Pulmonary artery endothelial cell (primary cell): ENCODE measurements around the gene EGFL6. TPM values are rescaled to one million over a fixed set of nuclear protein-coding genes. Genes with fewer than 3 reads are reported as not detected.

ENCODE experiments used
- DNase-seq: peaks from one replicate; pipeline ENCODE4 v3.0.0-alpha.2; 2011; ENCODE audit warnings: low read depth, low spot score
- total RNA-seq: library from RNA; depleted of rRNA; stranded (reverse); fragments of >200 nt; gene quantifications from 2 replicates; pipeline ENCODE4 v1.2.3, GENCODE V29; 2014

Gene EGFL6, protein sequence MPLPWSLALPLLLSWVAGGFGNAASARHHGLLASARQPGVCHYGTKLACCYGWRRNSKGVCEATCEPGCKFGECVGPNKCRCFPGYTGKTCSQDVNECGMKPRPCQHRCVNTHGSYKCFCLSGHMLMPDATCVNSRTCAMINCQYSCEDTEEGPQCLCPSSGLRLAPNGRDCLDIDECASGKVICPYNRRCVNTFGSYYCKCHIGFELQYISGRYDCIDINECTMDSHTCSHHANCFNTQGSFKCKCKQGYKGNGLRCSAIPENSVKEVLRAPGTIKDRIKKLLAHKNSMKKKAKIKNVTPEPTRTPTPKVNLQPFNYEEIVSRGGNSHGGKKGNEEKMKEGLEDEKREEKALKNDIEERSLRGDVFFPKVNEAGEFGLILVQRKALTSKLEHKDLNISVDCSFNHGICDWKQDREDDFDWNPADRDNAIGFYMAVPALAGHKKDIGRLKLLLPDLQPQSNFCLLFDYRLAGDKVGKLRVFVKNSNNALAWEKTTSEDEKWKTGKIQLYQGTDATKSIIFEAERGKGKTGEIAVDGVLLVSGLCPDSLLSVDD
- not detected in 2 replicates for total RNA-seq

DNA sequence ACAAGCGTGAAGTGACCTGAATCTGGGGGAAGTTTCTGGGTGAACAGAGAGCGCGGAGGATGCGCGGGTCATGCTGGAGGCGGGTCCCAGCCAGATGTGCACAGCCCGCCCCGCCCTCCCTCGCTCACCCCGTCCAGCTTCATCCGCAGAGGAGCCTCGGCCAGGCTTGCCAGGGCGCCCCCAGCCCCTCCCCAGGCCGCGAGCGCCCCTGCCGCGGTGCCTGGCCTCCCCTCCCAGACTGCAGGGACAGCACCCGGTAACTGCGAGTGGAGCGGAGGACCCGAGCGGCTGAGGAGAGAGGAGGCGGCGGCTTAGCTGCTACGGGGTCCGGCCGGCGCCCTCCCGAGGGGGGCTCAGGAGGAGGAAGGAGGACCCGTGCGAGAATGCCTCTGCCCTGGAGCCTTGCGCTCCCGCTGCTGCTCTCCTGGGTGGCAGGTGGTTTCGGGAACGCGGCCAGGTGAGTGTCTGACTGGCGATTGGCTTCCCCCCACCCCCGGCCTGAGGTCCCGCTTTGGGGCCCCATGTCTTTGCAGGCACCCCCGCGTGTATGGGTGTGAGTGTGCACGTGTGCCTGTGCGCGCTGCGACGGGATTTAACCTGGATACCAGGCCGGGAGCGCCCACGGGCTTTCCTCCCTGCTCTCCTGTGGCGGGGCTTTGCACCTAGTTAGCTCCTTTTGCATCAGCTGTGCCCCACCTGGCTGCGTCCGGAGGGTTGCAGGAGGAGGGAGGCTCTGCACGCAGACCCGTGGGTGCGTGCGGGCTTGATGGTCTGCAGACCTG lies at the start of gene EGFL6:
Gene EGFL6, plus strand, starts transcription at position 123 of the 782 bp plus-strand sequence. Its CDS starts 261 bp downstream, at position 384.
- no peak for DNase-seq

- no peak for DNase-seq
Observed at GRCh38 chrX:13520351-13520750, 49.0 kb upstream of the EGFL6 start.

- no peak for DNase-seq
Observed at GRCh38 chrX:13520936-13521335, 48.5 kb upstream of the EGFL6 start.

GRCh38 chrX:13522811-13523210 lies 46.6 kb upstream of the EGFL6 start:
- no peak for DNase-seq

- no peak for DNase-seq
Observed at GRCh38 chrX:13533726-13534125, 35.7 kb upstream of the EGFL6 start.

- no peak for DNase-seq
Observed at GRCh38 chrX:13535376-13536165, 33.8 kb upstream of the EGFL6 start.

- no peak for DNase-seq
Observed at GRCh38 chrX:13536551-13536950, 32.9 kb upstream of the EGFL6 start.

- DNase-seq, result no peak
Observed at GRCh38 chrX:13538414-13538813, 31.0 kb upstream of the EGFL6 start.

DNA sequence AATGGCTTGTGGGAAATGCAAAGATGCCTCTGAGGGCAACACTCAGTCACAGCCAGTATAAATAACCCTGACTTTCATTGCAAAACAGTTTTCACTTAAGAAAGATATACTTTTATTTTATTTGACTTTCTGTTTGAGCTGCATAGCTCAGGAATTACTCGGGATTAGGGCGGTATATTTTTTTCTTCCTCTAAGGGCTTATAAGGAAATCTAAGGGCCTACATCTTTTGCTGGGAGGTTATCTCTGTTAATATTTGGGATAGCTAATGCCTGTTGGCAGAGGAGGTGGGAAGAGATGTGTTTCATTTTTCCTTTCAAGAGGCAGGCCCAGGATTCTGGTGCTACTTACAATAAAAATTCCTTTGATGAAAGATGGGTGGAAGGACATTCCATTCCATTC lies 28.8 kb upstream of the EGFL6 start:
- DNase-seq, result no peak

DNA sequence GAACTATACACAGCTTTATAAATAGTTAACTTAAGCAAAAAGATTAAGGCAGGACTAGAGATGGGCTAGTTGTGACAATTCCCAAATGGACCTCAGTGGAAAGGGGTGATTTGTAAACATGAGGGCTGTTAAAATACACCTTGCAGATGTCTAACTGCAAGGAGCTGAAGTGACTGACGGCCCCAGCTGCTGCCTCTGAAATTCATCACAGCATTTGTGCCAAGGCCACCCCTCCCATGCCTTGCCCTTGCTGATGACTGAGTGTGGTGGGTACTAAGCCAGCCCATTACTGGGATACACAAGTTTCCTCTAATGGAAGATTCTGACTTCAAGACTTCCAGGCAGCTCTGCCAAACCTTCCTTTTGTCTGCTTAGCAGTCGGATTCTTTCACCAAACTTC lies 23.7 kb upstream of the EGFL6 start:
- no peak for DNase-seq

GRCh38 chrX:13547671-13548070 lies 21.7 kb upstream of the EGFL6 start:
- no peak for DNase-seq

DNA sequence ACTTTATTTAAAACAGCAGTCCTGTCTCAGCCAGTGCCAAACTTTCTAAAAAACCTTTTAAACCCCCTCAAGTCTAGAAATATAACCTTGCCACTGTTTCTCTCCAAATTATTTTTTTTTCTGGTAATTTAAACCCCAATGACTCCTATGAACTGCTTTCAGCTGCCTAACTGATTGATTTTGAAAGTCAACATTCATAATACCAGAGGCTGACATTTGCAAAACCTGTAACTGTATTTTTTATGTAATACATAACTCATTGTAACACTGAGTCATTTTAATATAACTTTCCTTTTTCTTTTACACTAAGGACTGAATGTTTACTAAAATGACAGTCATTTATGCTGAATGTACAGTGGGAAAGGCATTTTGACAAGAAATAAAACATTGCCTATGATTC lies 19.1 kb upstream of the EGFL6 start:
- DNase-seq, result no peak

DNA sequence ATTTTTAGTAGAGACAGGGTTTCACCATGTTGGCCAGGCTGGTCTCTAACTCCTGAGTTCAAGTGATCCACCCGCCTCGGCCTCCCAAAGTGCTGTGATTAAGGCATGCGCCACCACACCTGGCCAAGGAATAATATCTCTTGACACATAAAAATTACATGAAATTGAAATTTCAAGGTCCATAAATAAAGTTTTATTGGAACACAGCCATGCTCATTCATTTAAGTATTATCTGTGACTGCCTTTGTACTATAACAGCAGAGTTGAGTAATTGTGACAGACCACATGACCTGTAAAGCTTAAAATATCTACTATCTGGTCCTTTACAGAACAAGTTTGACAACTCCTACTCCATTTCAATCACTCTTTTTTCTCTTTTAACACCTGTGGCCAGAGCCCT lies 17.8 kb upstream of the EGFL6 start:
- no peak for DNase-seq

DNA sequence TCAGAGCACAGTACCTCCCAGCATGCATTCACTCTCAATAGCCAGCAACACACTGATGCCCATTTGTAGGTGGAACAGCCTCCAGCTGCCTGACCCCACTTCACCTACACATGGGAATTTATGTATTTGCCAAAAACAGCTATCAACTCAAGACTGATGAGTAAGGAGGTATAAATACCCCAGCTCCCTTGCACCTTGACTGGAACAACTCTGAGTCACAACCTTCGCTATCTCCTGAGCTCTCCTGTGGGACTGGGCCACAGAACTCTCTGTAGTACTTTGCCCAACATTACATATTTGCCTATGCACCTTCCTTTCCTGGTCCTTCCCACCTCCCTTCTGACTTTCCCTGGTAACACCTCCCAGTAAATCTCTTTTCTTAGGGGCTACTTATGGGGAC lies 16.5 kb upstream of the EGFL6 start:
- no peak for DNase-seq

- DNase-seq, result no peak
Observed at GRCh38 chrX:13565511-13565910, 3.9 kb upstream of the EGFL6 start.

DNA sequence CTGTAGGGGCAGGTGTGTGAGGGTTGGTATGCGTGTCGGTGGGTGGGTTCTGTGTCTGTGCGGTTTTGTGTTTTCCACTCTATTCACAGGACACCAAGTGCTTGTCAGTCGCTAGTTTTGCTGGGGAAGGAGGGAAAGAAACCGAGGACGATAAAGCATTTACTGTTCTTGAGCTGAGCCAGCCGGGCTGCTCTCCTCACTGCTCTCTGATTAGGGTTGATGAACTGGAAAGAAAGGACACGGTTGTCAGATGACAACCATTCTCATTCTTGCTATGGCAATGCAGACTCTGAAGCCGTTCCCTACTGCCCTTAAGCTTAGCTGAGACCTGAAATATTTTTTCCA lies 832 bp downstream of the EGFL6 start:
- no peak for DNase-seq

DNA sequence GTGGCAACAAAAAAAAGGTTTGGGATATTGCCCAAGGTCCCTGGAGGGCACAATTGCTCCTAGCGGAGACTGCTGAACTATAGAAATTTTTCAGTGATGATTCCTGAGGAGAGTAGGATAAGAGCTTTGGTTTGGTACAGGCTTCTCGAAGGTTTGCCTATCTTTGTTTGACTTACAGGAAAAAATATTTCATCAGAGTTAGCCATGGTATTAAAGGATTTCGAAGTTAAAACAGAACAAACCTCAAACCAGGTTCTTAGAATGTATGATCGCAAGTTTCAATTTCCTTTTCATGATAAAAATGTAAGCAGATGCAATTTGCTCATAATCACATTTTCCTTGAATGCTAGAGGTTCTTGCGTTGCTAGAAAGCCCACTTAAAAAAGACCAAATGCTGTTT lies 1.7 kb downstream of the EGFL6 start:
- no peak for DNase-seq

GRCh38 chrX:13574600-13574999 lies 5.2 kb downstream of the EGFL6 start:
- DNase-seq, result no peak

DNA sequence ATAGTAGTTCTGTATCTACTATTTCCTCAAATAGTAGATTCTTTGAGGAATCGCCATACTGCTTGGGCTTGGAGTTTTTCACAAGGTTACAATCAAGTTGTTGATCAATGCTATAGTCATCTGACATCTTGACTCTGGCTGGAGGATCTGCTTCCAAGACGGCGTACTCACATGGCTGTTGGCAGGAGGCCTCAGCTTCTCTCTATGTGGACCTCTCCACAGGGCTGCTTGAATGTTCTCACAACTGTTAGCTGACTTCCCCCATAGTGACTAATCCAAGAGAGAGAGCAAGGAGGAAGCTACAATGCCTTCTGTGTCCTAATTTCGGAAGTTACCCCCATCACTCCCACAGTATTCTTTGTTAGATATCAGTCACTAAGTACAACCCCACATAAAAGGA lies 10.3 kb downstream of the EGFL6 start:
- no peak for DNase-seq

GRCh38 chrX:13581554-13581953 lies 12.2 kb downstream of the EGFL6 start:
- DNase-seq, result no peak

DNA sequence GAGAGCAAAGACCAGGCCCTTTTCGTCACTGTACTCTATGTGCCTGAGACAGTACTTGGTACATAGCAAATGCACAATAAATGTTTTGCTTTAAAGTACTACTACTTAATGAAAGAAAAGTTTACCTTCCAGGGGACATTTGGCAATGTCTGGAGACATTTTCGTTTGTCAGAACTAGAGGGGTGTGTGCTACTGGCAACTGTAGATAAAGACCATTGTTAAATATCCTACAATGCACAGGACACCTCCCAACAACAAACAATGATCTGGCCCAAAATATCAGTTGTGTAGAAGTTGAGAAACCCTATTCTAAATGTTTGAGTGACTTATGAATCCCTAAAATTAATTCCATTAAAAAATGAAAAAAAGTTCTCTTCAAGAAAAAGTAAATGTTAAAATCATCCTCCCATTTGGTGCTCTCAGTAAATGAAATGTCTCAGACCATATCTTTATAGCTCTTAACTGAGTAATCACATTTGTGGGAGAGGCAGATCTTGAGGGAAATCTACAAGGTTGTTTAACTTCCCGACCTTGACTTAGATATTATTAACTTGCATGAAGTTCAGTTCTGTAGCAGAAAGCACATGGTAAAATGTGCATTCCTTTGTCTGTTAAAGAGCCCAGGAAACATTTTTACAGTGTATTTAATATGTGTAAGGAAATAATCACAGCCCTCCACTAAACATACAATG lies 18.5 kb downstream of the EGFL6 start:
- no peak for DNase-seq
